ENCODE measurements around the gene RELA.
A peak's percentile ranks its signal among the peaks of the same experiment; 100 is the strongest.

Gene RELA

GRCh38 chr11:65655570-65656332 lies 7.0 kb downstream of the RELA start:
- Histone ChIP-seq H3K9me3 (ENCODE audit: insufficient read depth, low read length) (no peaks in the 10 kb centered on the region), H3K36me3 (ENCODE audit: insufficient read depth, insufficient read length, low read length) (peaks cover 87% of the 10 kb centered on the region)
- TF ChIP-seq SUZ12 (IDR thresholded peaks at IDR 0.05; ENCODE audit: extremely low read depth, insufficient read depth, insufficient read length) (no peak), ZNF274 (IDR thresholded peaks at IDR 0.05; ENCODE audit: low read depth, low read length) (no peak), YY1 (IDR thresholded peaks at IDR 0.05; ENCODE audit: insufficient read depth, insufficient read length) (no peak)

GRCh38 chr11:65654375-65655349 lies 8.1 kb downstream of the RELA start:
- H3K9ac ChIP-seq (ENCODE audit: insufficient read length, low read depth), result no peak overlapping the region
- DNase-seq (ENCODE audit: low read depth, low spot score), result no peak
- H3K9me3 ChIP-seq (ENCODE audit: insufficient read depth, low read length), result no peaks in the 10 kb centered on the region
- H3K4me1 ChIP-seq (ENCODE audit: insufficient read depth, insufficient read length), result peaks cover 24% of the 10 kb centered on the region
- peaks cover 84% of the 10 kb centered on the region for H3K36me3 ChIP-seq (ENCODE audit: insufficient read depth, insufficient read length, low read length)
- H3K27me3 ChIP-seq (ENCODE audit: insufficient read depth, insufficient read length), result peaks cover 3% of the 10 kb centered on the region
- H3K4me3 ChIP-seq (ENCODE audit: insufficient read length, low read depth), result no peak overlapping the region
- TF ChIP-seq YY1 (IDR thresholded peaks at IDR 0.05; ENCODE audit: insufficient read depth, insufficient read length), result no peak
- TF ChIP-seq SUZ12 (IDR thresholded peaks at IDR 0.05; ENCODE audit: extremely low read depth, insufficient read depth, insufficient read length), result no peak
- TF ChIP-seq ZNF274 (IDR thresholded peaks at IDR 0.05; ENCODE audit: low read depth, low read length), result no peak

More at GRCh38 chr11:65655570-65656332, 7.0 kb downstream of the RELA start:
- Histone ChIP-seq H3K9ac (ENCODE audit: insufficient read length, low read depth) (no peak overlapping the region), H3K4me1 (ENCODE audit: insufficient read depth, insufficient read length) (peaks cover 13% of the 10 kb centered on the region), H3K4me3 (ENCODE audit: insufficient read length, low read depth) (no peak overlapping the region), H3K27me3 (ENCODE audit: insufficient read depth, insufficient read length) (peaks cover 3% of the 10 kb centered on the region)
- no peak for DNase-seq (ENCODE audit: low read depth, low spot score)

- peaks cover 83% of the 10 kb centered on the region for H3K36me3 ChIP-seq (ENCODE audit: insufficient read depth, insufficient read length, low read length)
- H3K4me3 ChIP-seq (ENCODE audit: insufficient read length, low read depth), result peak overlapping the region; percentile 62
- DNase-seq (ENCODE audit: low read depth, low spot score), result no peak
- TF ChIP-seq YY1 (IDR thresholded peaks at IDR 0.05; ENCODE audit: insufficient read depth, insufficient read length), result no peak
- TF ChIP-seq SUZ12 (IDR thresholded peaks at IDR 0.05; ENCODE audit: extremely low read depth, insufficient read depth, insufficient read length), result no peak
- TF ChIP-seq ZNF274 (IDR thresholded peaks at IDR 0.05; ENCODE audit: low read depth, low read length), result no peak
- H3K9ac ChIP-seq (ENCODE audit: insufficient read length, low read depth), result peak overlapping the region; percentile 65
- peaks cover 3% of the 10 kb centered on the region for H3K27me3 ChIP-seq (ENCODE audit: insufficient read depth, insufficient read length)
- H3K9me3 ChIP-seq (ENCODE audit: insufficient read depth, low read length), result no peaks in the 10 kb centered on the region
- H3K4me1 ChIP-seq (ENCODE audit: insufficient read depth, insufficient read length), result peaks cover 27% of the 10 kb centered on the region
Measured at GRCh38 chr11:65653229-65654225, 9.2 kb downstream of the RELA start.

- TF ChIP-seq YY1 (IDR thresholded peaks at IDR 0.05; ENCODE audit: insufficient read depth, insufficient read length), result no peak
- no peak for TF ChIP-seq ZNF274 (IDR thresholded peaks at IDR 0.05; ENCODE audit: low read depth, low read length)
- no peak for TF ChIP-seq SUZ12 (IDR thresholded peaks at IDR 0.05; ENCODE audit: extremely low read depth, insufficient read depth, insufficient read length)
- Histone ChIP-seq H3K4me1 (ENCODE audit: insufficient read depth, insufficient read length) (peaks cover 27% of the 10 kb centered on the region), H3K4me3 (ENCODE audit: insufficient read length, low read depth) (peak overlapping the region; percentile 69), H3K9me3 (ENCODE audit: insufficient read depth, low read length) (no peaks in the 10 kb centered on the region), H3K9ac (ENCODE audit: insufficient read length, low read depth) (peak overlapping the region; percentile 90), H3K27me3 (ENCODE audit: insufficient read depth, insufficient read length) (peaks cover 3% of the 10 kb centered on the region), H3K36me3 (ENCODE audit: insufficient read depth, insufficient read length, low read length) (peaks cover 78% of the 10 kb centered on the region)
- peak; percentile 82 for DNase-seq (ENCODE audit: low read depth, low spot score)
Measured at GRCh38 chr11:65652511-65653228, 10.0 kb downstream of the RELA start.

DNA sequence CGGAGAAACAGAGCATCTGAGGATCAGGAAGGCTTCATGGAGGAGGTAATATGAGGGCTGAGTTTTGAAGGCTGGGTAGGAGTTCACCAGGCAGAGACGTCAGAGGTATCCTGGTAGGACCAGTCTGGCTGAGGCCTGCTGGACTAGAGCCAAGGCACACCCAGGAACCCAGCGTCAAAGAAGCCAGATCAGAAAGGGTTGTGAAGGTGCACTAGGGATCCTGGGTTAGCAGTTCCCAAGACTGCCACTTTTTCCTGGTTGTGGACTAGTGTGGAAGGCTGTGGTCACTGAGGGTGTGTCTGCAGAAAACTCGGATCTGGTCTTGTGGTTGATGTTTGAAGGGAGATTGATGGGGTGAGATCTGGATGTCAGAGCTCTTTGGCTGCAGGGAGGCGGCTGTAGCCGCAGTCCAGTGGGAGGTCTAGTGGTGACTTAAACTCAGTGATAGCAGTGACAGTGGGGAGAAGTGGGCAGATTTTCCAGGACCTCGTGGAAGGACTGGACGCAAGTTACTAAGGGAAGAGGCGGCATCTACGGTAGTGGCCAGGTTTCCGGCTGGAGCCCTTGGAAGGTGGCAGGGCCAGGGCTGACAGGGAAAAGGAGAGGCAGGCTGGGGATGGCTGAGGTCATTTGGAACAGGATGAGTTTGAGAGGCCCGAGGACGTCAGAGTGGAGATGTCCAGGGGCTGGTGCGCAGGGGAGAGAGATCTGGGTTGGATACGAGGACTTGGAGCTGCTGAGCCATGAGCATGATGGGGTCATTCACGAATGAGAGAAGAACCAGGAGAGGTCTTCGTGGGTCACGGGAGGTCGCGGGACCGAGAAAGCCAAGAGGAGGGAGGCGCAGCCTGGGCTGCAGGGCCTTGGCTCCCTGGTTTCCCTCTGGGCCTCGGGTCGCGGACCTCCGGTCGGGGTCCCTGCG lies 10.9 kb downstream of the RELA start:
- H3K27me3 ChIP-seq (ENCODE audit: insufficient read depth, insufficient read length), result peaks cover 3% of the 10 kb centered on the region
- peaks cover 28% of the 10 kb centered on the region for H3K4me1 ChIP-seq (ENCODE audit: insufficient read depth, insufficient read length)
- peak overlapping the region; percentile 69 for H3K4me3 ChIP-seq (ENCODE audit: insufficient read length, low read depth)
- no peak for DNase-seq (ENCODE audit: low read depth, low spot score)
- H3K9me3 ChIP-seq (ENCODE audit: insufficient read depth, low read length), result no peaks in the 10 kb centered on the region
- peaks cover 77% of the 10 kb centered on the region for H3K36me3 ChIP-seq (ENCODE audit: insufficient read depth, insufficient read length, low read length)
- TF ChIP-seq YY1 (IDR thresholded peaks at IDR 0.05; ENCODE audit: insufficient read depth, insufficient read length) (no peak), ZNF274 (IDR thresholded peaks at IDR 0.05; ENCODE audit: low read depth, low read length) (no peak), SUZ12 (IDR thresholded peaks at IDR 0.05; ENCODE audit: extremely low read depth, insufficient read depth, insufficient read length) (no peak)
- H3K9ac ChIP-seq (ENCODE audit: insufficient read length, low read depth), result peak overlapping the region; percentile 90
